ENCODE results near the gene CCNQ. TPM values are rescaled to one million over a fixed set of nuclear protein-coding genes. Genes with fewer than 3 reads are reported as not detected.

CCNQ gene
- total and polyA plus RNA-seq, 2 experiments from 2014 or later, result 34.5 to 45.5 TPM

DNA sequence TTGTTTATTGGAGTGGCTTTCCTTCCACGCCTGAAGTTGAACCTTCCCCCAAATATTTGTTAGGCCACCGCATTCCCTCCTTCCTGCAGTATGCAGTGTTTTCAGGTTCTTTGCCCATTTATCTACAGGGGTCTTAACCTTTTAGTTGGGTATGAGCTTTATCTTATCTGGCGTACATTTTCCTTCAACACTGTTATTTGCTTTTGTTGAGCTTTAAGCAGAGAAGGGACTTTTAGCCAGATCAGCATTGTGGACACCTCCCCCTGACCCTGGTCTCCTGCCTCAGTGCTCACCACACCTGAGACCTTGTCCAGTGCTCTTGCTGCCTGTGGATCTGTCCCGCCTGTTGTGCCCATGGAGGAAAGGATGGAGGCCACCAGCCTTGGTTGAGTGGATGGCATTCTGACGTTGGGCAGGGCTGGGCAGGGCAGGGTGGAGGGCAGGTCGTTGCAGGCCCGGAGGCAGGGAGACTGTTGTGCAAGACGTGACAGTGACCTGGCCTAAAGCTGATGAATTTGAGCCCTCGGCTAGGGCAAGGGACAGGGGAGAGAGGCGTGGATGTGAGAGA lies 47.1 kb upstream of the CCNQ start:
- 74 to 88% methylated on average over 5 to 10 of the region's 10 CpGs for WGBS, 2 experiments (ENCODE audit: low coverage in 1 of 2, low lambda C conversion rate in 2 of 2, missing lambda C conversion rate in 2 of 2)

DNA sequence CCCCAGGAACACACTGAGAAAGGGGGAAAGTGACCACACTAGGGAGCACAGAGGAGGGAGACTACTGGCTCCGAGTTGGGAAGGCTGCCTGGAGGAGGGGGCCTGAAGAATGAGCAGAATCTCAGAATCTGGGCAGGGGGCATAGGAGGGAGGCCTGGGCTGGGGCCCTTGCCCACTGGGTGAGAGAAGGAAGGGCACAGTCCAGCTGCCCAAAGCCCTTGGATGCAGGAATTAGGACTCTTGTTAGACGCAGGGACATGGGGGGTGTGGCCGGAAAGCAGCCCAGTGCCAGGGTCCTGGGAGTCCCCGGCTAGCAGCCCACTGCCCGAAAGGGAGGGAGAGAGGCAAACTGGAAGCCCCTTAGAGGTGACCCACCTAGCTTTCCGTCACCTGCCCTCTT lies 46.2 kb upstream of the CCNQ start:
- Histone ChIP-seq H3F3A (ENCODE audit: insufficient read depth) (no peaks in the 10 kb centered on the region), H3K9me2 (ENCODE audit: insufficient read depth) (no peaks in the 10 kb centered on the region), H3K4me2 (ENCODE audit: unreplicated experiment) (no peak overlapping the region), H3K36me3 (ENCODE audit: low read depth) (no peaks in the 10 kb centered on the region), H3K9ac (no peak overlapping the region), H2AFZ (no peak overlapping the region), H3K9me3 (ENCODE audit: low read depth) (no peaks in the 10 kb centered on the region), H3K79me2 (ENCODE audit: insufficient read depth) (no peaks in the 10 kb centered on the region), H3K4me3 (no peak overlapping the region), H3K27me3 (replicated peaks; ENCODE audit: insufficient read depth) (peaks cover 20% of the 10 kb centered on the region; the same call in 1 of the 2 replicates), H3K27ac (no peak overlapping the region), H4K20me1 (ENCODE audit: insufficient read depth) (no peaks in the 10 kb centered on the region), H3K4me1 (ENCODE audit: insufficient read depth) (no peaks in the 10 kb centered on the region)
- no peak for DNase-seq
- 28 to 63% methylated on average over 3 to 5 of the region's 6 CpGs for WGBS, 2 experiments (ENCODE audit: low coverage in 1 of 2, low lambda C conversion rate in 2 of 2, missing lambda C conversion rate in 2 of 2)
- in situ Hi-C loops (cut with MboI), result no loop called here
- no peak for TF ChIP-seq EZH2phosphoT487 (IDR thresholded peaks at IDR 0.05; ENCODE audit: insufficient read depth, low read depth)
- TF ChIP-seq EZH2 (IDR thresholded peaks at IDR 0.05; ENCODE audit: insufficient read depth, poor library complexity, severe bottlenecking), result no peak

More for the DNA sequence above, 47.1 kb upstream of the CCNQ start:
- Histone ChIP-seq H3K4me3 (no peak overlapping the region), H3K27ac (no peak overlapping the region), H3K4me1 (ENCODE audit: insufficient read depth) (no peaks in the 10 kb centered on the region), H3F3A (ENCODE audit: insufficient read depth) (no peaks in the 10 kb centered on the region), H3K79me2 (ENCODE audit: insufficient read depth) (no peaks in the 10 kb centered on the region), H3K9me2 (ENCODE audit: insufficient read depth) (no peaks in the 10 kb centered on the region), H2AFZ (no peak overlapping the region), H3K4me2 (ENCODE audit: unreplicated experiment) (no peak overlapping the region), H4K20me1 (ENCODE audit: insufficient read depth) (no peaks in the 10 kb centered on the region), H3K9me3 (ENCODE audit: low read depth) (no peaks in the 10 kb centered on the region), H3K9ac (no peak overlapping the region), H3K27me3 (replicated peaks; ENCODE audit: insufficient read depth) (peaks cover 20% of the 10 kb centered on the region; the same call in 1 of the 2 replicates), H3K36me3 (ENCODE audit: low read depth) (no peaks in the 10 kb centered on the region)
- DNase-seq, result no peak
- TF ChIP-seq EZH2 (IDR thresholded peaks at IDR 0.05; ENCODE audit: insufficient read depth, poor library complexity, severe bottlenecking) (no peak), EZH2phosphoT487 (IDR thresholded peaks at IDR 0.05; ENCODE audit: insufficient read depth, low read depth) (no peak)
- in situ Hi-C loops (cut with MboI), result no loop called here

DNA sequence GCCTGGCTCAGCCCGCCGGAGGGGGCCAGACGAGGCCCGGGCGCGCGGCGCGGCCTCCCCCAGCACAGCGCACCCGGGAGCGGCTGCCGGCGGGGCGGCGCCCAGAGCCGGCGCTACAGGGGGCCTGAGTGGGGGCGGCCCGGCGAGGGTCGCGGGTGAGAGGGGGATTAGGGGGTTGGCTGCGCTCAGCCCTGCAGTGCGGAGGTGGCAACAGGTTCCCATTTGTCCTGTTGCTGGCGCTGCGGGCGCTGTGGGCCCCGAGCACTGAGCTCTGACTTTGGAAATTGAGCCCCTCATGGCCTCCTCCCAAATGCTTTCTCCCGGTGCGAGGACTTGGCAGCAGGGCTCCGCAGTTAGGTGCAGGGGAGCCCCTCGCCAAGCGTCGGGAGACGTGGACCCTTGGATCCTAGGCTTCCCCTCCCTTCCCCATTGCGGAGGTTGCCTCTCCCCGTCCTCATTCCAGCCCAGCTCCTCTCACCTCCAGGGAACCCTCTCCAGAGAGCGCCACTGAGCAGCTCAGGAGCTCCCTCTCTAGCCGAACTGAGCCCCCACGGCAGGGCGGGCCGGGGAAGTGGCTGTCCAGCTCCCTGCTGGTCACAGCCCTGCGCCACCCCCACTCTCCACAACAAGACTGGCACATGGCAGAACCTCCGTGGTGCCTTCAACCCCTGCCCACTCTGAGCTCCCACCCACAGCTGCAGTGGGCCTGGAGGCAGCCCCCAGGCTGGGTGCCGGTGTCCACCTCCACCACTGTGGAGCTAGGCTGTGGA lies 45.6 kb upstream of the CCNQ start:
- Histone ChIP-seq H3K9me2 (ENCODE audit: insufficient read depth) (no peaks in the 10 kb centered on the region), H3K27me3 (replicated peaks; ENCODE audit: insufficient read depth) (peaks cover 20% of the 10 kb centered on the region; the same call in 1 of the 2 replicates), H3K4me3 (no peak overlapping the region), H3K9me3 (ENCODE audit: low read depth) (no peaks in the 10 kb centered on the region), H3K4me1 (ENCODE audit: insufficient read depth) (no peaks in the 10 kb centered on the region), H3K9ac (no peak overlapping the region), H3K36me3 (ENCODE audit: low read depth) (no peaks in the 10 kb centered on the region), H4K20me1 (ENCODE audit: insufficient read depth) (no peaks in the 10 kb centered on the region), H3F3A (ENCODE audit: insufficient read depth) (no peaks in the 10 kb centered on the region), H3K27ac (no peak overlapping the region), H2AFZ (no peak overlapping the region), H3K4me2 (ENCODE audit: unreplicated experiment) (no peak overlapping the region), H3K79me2 (ENCODE audit: insufficient read depth) (no peaks in the 10 kb centered on the region)
- TF ChIP-seq EZH2 (IDR thresholded peaks at IDR 0.05; ENCODE audit: insufficient read depth, poor library complexity, severe bottlenecking) (no peak), EZH2phosphoT487 (IDR thresholded peaks at IDR 0.05; ENCODE audit: insufficient read depth, low read depth) (no peak)
- WGBS, 2 experiments (ENCODE audit: low coverage in 1 of 2, low lambda C conversion rate in 2 of 2, missing lambda C conversion rate in 2 of 2), result 1 to 2% methylated on average over 12 to 13 of the region's 46 CpGs
- in situ Hi-C loops (cut with MboI), result no loop called here
- no peak for DNase-seq

DNA sequence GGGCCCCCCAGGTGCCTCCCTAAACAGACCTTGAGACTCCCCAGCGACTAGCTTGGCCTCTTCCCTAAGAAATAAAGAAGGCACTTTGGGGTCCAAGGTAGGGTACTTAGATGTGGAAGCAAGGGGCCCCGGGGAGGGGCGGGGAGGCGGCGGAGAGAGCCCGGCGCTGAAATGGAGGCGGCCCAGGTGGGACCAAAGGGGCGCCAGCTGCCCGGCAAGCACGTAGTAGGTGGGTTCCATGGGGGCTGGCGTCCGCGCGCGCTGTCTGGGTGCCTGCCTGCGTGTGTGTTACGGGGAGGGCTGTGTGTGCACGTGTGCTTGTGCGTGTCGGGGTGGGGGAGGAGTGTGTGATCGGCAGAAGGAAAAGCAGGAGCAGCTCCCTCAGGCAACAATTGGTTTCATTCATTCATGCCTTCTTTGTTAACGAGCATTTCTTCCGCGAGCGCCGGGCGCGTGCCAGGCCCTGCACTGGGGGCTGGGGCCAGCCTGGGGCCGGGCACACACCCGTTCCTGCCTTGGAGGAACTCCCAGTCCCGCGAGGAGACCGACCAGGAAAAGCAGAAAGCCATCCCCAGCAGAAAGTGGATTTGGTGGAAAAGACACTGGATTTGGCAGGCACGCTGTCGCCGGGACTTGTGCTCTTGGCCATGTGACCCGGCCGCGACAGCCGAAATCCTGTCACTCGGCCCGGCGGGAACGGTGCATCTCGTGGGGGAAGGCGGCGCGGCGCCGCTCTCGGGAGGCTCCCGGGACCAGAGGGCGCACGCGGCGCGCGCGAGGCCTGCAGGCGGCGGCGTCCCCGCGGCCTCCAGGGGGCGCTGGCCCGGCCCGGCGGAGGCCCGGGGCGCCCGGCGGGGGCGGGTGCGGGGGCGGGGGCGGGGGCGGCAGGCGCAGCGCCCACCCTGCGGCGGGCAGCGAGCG lies 44.8 kb upstream of the CCNQ start:
- Histone ChIP-seq H3K9ac (no peak overlapping the region), H3K9me2 (ENCODE audit: insufficient read depth) (no peaks in the 10 kb centered on the region), H3K79me2 (ENCODE audit: insufficient read depth) (no peaks in the 10 kb centered on the region), H3K4me1 (ENCODE audit: insufficient read depth) (no peaks in the 10 kb centered on the region), H3K36me3 (ENCODE audit: low read depth) (no peaks in the 10 kb centered on the region), H3K27me3 (replicated peaks; ENCODE audit: insufficient read depth) (peaks cover 20% of the 10 kb centered on the region; the same call in 1 of the 2 replicates), H3F3A (ENCODE audit: insufficient read depth) (no peaks in the 10 kb centered on the region), H3K4me2 (ENCODE audit: unreplicated experiment) (peak overlapping the region; percentile 42), H3K4me3 (peak overlapping the region; percentile 53), H2AFZ (no peak overlapping the region; the same call in 1 of the 2 replicates), H3K9me3 (ENCODE audit: low read depth) (no peaks in the 10 kb centered on the region), H3K27ac (no peak overlapping the region), H4K20me1 (ENCODE audit: insufficient read depth) (no peaks in the 10 kb centered on the region)
- in situ Hi-C loops (cut with MboI), result no loop called here
- TF ChIP-seq EZH2 (IDR thresholded peaks at IDR 0.05; ENCODE audit: insufficient read depth, poor library complexity, severe bottlenecking) (no peak), EZH2phosphoT487 (IDR thresholded peaks at IDR 0.05; ENCODE audit: insufficient read depth, low read depth) (no peak)
- 3% methylated on average over 11 to 40 of the region's 84 CpGs for WGBS, 2 experiments (ENCODE audit: low coverage in 1 of 2, low lambda C conversion rate in 2 of 2, missing lambda C conversion rate in 2 of 2)
- peak; percentile 41 for DNase-seq
